Vagina (tissue), 2 donors: Measurements from ENCODE around the gene RPRML.

Source experiments
- CTCF ChIP-seq, 3 experiments: fragments of 450-650 bp in 2 of 3; fragments of 200-600 bp in 1 of 3; sonication (generic) in 1 of 3; IDR thresholded peaks; one replicate each; pipeline ENCODE4 v1.5.1; 2017 to 2019; ENCODE audit warnings: antibody characterized with exemption in 3 of 3, mild to moderate bottlenecking in 2 of 3, moderate library complexity in 2 of 3
- POLR2A ChIP-seq, 2 donors: fragments of 450-650 bp; IDR thresholded peaks; one replicate each; pipeline ENCODE4 v1.6.1; 2017; ENCODE audit warnings: antibody characterized with exemption in 2 of 2, mild to moderate bottlenecking in 2 of 2, moderate library complexity in 2 of 2
- POLR2AphosphoS5 ChIP-seq, 2 donors: sonication (generic); formaldehyde crosslinking; IDR thresholded peaks; one replicate each; pipeline ENCODE4 v1.9.0; 2017; ENCODE audit warnings: antibody characterized with exemption in 2 of 2, mild to moderate bottlenecking in 2 of 2, low read depth in 1 of 2; ENCODE audit not compliant: insufficient read depth in 1 of 2

DNA sequence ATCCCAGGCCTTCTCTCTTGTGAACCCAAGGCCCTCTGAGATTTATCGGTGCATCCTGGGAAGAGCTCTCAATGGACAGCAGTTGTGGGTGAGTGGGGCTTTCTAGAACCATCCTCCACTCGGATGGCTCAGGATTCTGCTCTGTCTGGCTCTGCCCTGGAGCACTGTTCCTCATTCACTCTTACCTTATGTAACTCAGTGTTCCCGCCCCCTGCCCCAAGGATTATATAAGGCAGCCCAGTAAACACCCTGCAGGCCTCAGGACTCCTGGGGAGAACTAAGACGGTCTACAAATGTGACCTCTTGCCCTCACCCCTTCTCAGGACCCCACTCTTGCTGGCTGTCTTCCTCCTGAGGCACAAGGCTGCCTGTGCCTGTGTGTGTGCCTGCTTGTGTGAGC, 3.8 kb downstream of the RPRML start:
- TF ChIP-seq CTCF (IDR thresholded peaks at IDR 0.05) = no peak
- TF ChIP-seq POLR2AphosphoS5 (IDR thresholded peaks at IDR 0.05; ENCODE audit: insufficient read depth in 1 of 2, low read depth in 1 of 2) = no peak
- TF ChIP-seq POLR2A (IDR thresholded peaks at IDR 0.05) = no peak
